Measurements from ENCODE around the gene SEMA4A. TPM values are rescaled to one million over a fixed set of nuclear protein-coding genes. Genes with fewer than 3 reads are reported as not detected.
"Not testable (repeated sequence)": the region's sequence is repeated elsewhere in the genome, so short reads cannot be mapped to it uniquely, and the experiment has no call there.

The SEMA4A gene
- total RNA-seq, 1 donor from 2014 or later: 1.6 TPM

DNA sequence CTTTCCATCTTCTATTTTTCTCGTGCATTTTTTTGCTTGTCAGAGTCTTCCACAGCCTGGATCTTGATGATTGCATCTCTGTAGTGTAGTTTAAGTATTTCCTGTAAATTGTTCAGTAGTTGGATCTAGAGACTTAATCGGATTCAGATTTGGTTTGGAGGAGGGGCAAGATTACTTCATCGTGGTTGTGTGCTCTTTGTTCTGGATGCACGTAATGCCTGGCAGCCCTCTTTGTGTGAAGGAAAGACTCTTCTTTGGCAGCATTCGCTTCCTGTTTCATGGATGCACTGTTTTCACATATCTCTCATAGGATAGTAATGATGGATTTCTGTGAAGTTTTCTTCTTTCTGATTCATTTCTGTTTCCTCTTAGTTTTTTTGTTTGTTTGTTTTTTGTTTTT, 14.2 kb downstream of the SEMA4A start:
- peaks cover 3% of the 10 kb centered on the region for H3K9me3 Mint-ChIP-seq (ENCODE audit: low read depth)
- peaks cover 7% of the 10 kb centered on the region for H3K36me3 Mint-ChIP-seq (ENCODE audit: low read depth)
- TF ChIP-seq, protein P1, sequence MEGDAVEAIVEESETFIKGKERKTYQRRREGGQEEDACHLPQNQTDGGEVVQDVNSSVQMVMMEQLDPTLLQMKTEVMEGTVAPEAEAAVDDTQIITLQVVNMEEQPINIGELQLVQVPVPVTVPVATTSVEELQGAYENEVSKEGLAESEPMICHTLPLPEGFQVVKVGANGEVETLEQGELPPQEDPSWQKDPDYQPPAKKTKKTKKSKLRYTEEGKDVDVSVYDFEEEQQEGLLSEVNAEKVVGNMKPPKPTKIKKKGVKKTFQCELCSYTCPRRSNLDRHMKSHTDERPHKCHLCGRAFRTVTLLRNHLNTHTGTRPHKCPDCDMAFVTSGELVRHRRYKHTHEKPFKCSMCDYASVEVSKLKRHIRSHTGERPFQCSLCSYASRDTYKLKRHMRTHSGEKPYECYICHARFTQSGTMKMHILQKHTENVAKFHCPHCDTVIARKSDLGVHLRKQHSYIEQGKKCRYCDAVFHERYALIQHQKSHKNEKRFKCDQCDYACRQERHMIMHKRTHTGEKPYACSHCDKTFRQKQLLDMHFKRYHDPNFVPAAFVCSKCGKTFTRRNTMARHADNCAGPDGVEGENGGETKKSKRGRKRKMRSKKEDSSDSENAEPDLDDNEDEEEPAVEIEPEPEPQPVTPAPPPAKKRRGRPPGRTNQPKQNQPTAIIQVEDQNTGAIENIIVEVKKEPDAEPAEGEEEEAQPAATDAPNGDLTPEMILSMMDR (IDR thresholded peaks at IDR 0.05): no peak
- peaks cover 5% of the 10 kb centered on the region for H3K4me1 Mint-ChIP-seq (ENCODE audit: low read depth)
- DNase-seq (ENCODE audit: low spot score): no peak
- peak overlapping the region; percentile 4 for H3K27ac Mint-ChIP-seq (ENCODE audit: unreplicated experiment)
- H3K4me3 Mint-ChIP-seq (ENCODE audit: unreplicated experiment): no peak overlapping the region
- no peaks in the 10 kb centered on the region for H3K27me3 Mint-ChIP-seq (ENCODE audit: low read depth)

GRCh38 chr1:156172696-156173470, 19.5 kb downstream of the SEMA4A start:
- Mint-ChIP-seq H3K27ac (ENCODE audit: unreplicated experiment) (no peak overlapping the region), H3K9me3 (ENCODE audit: low read depth) (no peaks in the 10 kb centered on the region), H3K4me1 (ENCODE audit: low read depth) (no peaks in the 10 kb centered on the region), H3K27me3 (ENCODE audit: low read depth) (no peaks in the 10 kb centered on the region), H3K4me3 (ENCODE audit: unreplicated experiment) (no peak overlapping the region), H3K36me3 (ENCODE audit: low read depth) (peaks cover 13% of the 10 kb centered on the region)
- DNase-seq (ENCODE audit: low spot score): no peak
- TF ChIP-seq, protein P1 (IDR thresholded peaks at IDR 0.05): no peak

- no peaks in the 10 kb centered on the region for H3K9me3 Mint-ChIP-seq (ENCODE audit: low read depth)
- TF ChIP-seq, protein P1 (IDR thresholded peaks at IDR 0.05): no peak
- peaks cover 16% of the 10 kb centered on the region for H3K36me3 Mint-ChIP-seq (ENCODE audit: low read depth)
- H3K27ac Mint-ChIP-seq (ENCODE audit: unreplicated experiment): no peak overlapping the region
- no peak for DNase-seq (ENCODE audit: low spot score)
- no peaks in the 10 kb centered on the region for H3K27me3 Mint-ChIP-seq (ENCODE audit: low read depth)
- no peak overlapping the region for H3K4me3 Mint-ChIP-seq (ENCODE audit: unreplicated experiment)
- H3K4me1 Mint-ChIP-seq (ENCODE audit: low read depth): no peaks in the 10 kb centered on the region
Observed at GRCh38 chr1:156176610-156177210, 23.3 kb downstream of the SEMA4A start.

GRCh38 chr1:156177919-156178654, 24.7 kb downstream of the SEMA4A start:
- TF ChIP-seq, protein P1 (IDR thresholded peaks at IDR 0.05): no peak
- Mint-ChIP-seq H3K4me3 (ENCODE audit: unreplicated experiment) (no peak overlapping the region), H3K27ac (ENCODE audit: unreplicated experiment) (no peak overlapping the region), H3K9me3 (ENCODE audit: low read depth) (no peaks in the 10 kb centered on the region), H3K27me3 (ENCODE audit: low read depth) (no peaks in the 10 kb centered on the region), H3K4me1 (ENCODE audit: low read depth) (no peaks in the 10 kb centered on the region), H3K36me3 (ENCODE audit: low read depth) (peaks cover 16% of the 10 kb centered on the region)
- no peak for DNase-seq (ENCODE audit: low spot score)

DNA sequence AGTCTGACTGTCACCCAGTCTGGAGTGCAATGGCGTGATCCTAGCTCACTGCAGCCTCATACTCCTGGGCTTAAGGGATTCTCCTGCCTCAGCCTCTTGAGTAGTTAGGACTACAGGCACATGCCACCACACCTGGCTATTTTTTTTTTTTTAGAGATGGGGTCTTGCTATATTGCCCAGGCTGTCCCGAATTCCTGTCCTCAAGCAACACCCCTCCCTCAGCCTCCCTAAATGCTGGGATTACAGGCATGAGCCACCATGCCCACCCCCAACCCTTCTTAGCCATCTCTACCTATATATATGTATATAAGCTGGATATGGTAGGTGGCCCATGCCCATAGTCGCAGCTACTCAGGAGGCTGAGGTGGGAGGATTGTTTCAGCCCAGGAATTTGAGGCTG, 27.1 kb downstream of the SEMA4A start:
- DNase-seq (ENCODE audit: low spot score): no peak
- no peak overlapping the region for H3K27ac Mint-ChIP-seq (ENCODE audit: unreplicated experiment)
- TF ChIP-seq, protein P1 (IDR thresholded peaks at IDR 0.05): no peak
- H3K4me3 Mint-ChIP-seq (ENCODE audit: unreplicated experiment): no peak overlapping the region
- no peaks in the 10 kb centered on the region for H3K4me1 Mint-ChIP-seq (ENCODE audit: low read depth)
- peaks cover 12% of the 10 kb centered on the region for H3K36me3 Mint-ChIP-seq (ENCODE audit: low read depth)
- H3K9me3 Mint-ChIP-seq (ENCODE audit: low read depth): no peaks in the 10 kb centered on the region
- H3K27me3 Mint-ChIP-seq (ENCODE audit: low read depth): no peaks in the 10 kb centered on the region

GRCh38 chr1:156181391-156181924, 28.1 kb downstream of the SEMA4A start:
- not testable (repeated sequence) for H3K4me3 Mint-ChIP-seq (ENCODE audit: unreplicated experiment); H3K9me3 Mint-ChIP-seq (ENCODE audit: low read depth); H3K27ac Mint-ChIP-seq (ENCODE audit: unreplicated experiment); H3K27me3 Mint-ChIP-seq (ENCODE audit: low read depth); H3K4me1 Mint-ChIP-seq (ENCODE audit: low read depth); H3K36me3 Mint-ChIP-seq (ENCODE audit: low read depth); DNase-seq (ENCODE audit: low spot score)

GRCh38 chr1:156182010-156182779, 28.8 kb downstream of the SEMA4A start:
- not testable (repeated sequence) for H3K27me3 Mint-ChIP-seq (ENCODE audit: low read depth); H3K27ac Mint-ChIP-seq (ENCODE audit: unreplicated experiment); H3K9me3 Mint-ChIP-seq (ENCODE audit: low read depth); H3K36me3 Mint-ChIP-seq (ENCODE audit: low read depth); DNase-seq (ENCODE audit: low spot score); H3K4me1 Mint-ChIP-seq (ENCODE audit: low read depth); H3K4me3 Mint-ChIP-seq (ENCODE audit: unreplicated experiment)

Measured in chondrocyte (in vitro differentiated cells).